Lung (tissue), 12 donors: ENCODE data around the gene SPECC1L. TPM values are rescaled to one million over a fixed set of nuclear protein-coding genes. Genes with fewer than 3 reads are reported as not detected.

Source experiments
- ATAC-seq: fragments of 200-7000 bp; cut with Tn5 transposase; one replicate; pipeline ENCODE4 v1.9.1; 2020; ENCODE audit warnings: moderate number of reproducible peaks; ENCODE audit not compliant: insufficient read depth, low FRiP score
- DNase-seq, 3 donors: peaks; one replicate each; pipeline ENCODE4 v3.0.0-alpha.2; 2013 to 2017
- H3K27ac ChIP-seq, 2 donors: one replicate each; pipeline ENCODE4 v1.5.1; 2013; ENCODE audit warnings: mild to moderate bottlenecking in 2 of 2, moderate library complexity in 2 of 2, control low read depth in 1 of 2, inconsistent platforms in 1 of 2, low read depth in 1 of 2, low read length in 1 of 2
- H3K27me3 ChIP-seq, 3 donors: one replicate each; pipeline ENCODE4 v1.5.1; 2013; ENCODE audit warnings: low read length in 2 of 3; ENCODE audit not compliant: control insufficient read depth in 3 of 3, insufficient read depth in 3 of 3
- H3K36me3 ChIP-seq, 4 donors: one replicate each; pipeline ENCODE4 v1.5.1; 2013; ENCODE audit warnings: low read length in 4 of 4, mild to moderate bottlenecking in 1 of 4, moderate library complexity in 1 of 4; ENCODE audit not compliant: control insufficient read depth in 4 of 4, insufficient read depth in 4 of 4
- H3K4me1 ChIP-seq, 5 donors: one replicate each; pipeline ENCODE4 v1.5.1; 2013; ENCODE audit warnings: low read length in 5 of 5, mild to moderate bottlenecking in 2 of 5, moderate library complexity in 1 of 5; ENCODE audit not compliant: control insufficient read depth in 5 of 5, insufficient read depth in 5 of 5
- H3K4me3 ChIP-seq: one replicate; pipeline ENCODE4 v1.5.1; 2013; ENCODE audit warnings: mild to moderate bottlenecking, control low read depth, moderate library complexity
- H3K9ac ChIP-seq, 2 donors: one replicate each; pipeline ENCODE4 v1.5.1; 2013; ENCODE audit warnings: low read length in 2 of 2, control low read depth in 1 of 2; ENCODE audit not compliant: insufficient read depth in 1 of 2
- H3K9me3 ChIP-seq, 4 donors: one replicate each; pipeline ENCODE4 v1.5.1; 2013; ENCODE audit warnings: low read length in 3 of 4, mild to moderate bottlenecking in 1 of 4, moderate library complexity in 1 of 4; ENCODE audit not compliant: control insufficient read depth in 4 of 4, insufficient read depth in 3 of 4
- WGBS, 2 donors: extraction: QIAGEN DNeasy Blood & Tissue Kit; methylation state at CpG; one replicate each; pipeline ENCODE4 v1.1.7; 2013; 5-methylcytosine and 5-hydroxymethylcytosine counted together
- polyA plus RNA-seq, 2 donors: library from polyadenylated mRNA; stranded (reverse); fragments of 200-250 nt; gene quantifications; one replicate each; pipeline ENCODE4 v1.2.1, GENCODE V29; 2013
- total RNA-seq, 2 donors: library from RNA; depleted of rRNA in 1 of 2; stranded (reverse); fragments of >200 nt in 1 of 2; gene quantifications; one replicate each; pipeline ENCODE4 v1.2.1, GENCODE V29; 2014 to 2021
- TF ChIP-seq, protein P1 (sequence below): IDR thresholded peaks from 2 replicates; pipeline ENCODE4 v1.5.1; 2012; ENCODE audit warnings: mild to moderate bottlenecking; ENCODE audit errors: control extremely low read depth, extremely low read depth
- donor health status: control.
- donor health status: control.
- donor health status: Bipolar disorder and iron deficiency.
- donor health status: healthy.
- donor health status: DM: yes; HTN: yes; CAD: no.

Gene SPECC1L
- total and polyA plus RNA-seq, 4 donors = 10.4 to 83.9 (median 37.8) TPM

GRCh38 chr22:24421428-24421931, 150.8 kb downstream of the SPECC1L start:
- Histone ChIP-seq H3K4me1 (peaks cover 0 to 27% (median 0%) of the 10 kb centered on the region in 5 donors), H3K9ac (no peak overlapping the region), H3K9me3 (no peaks in the 10 kb centered on the region), H3K27ac (no peak overlapping the region), H3K27me3 (peaks cover 0 to 14% (median 0%) of the 10 kb centered on the region in 3 donors), H3K36me3 (peaks cover 0 to 11% (median 5%) of the 10 kb centered on the region in 4 donors), H3K4me3 (no peak overlapping the region)
- DNase-seq (no peak), ATAC-seq (no peak)
- WGBS, 2 donors = 52 to 58% methylated on average over 9 of the region's 9 CpGs
- TF ChIP-seq, protein P1, sequence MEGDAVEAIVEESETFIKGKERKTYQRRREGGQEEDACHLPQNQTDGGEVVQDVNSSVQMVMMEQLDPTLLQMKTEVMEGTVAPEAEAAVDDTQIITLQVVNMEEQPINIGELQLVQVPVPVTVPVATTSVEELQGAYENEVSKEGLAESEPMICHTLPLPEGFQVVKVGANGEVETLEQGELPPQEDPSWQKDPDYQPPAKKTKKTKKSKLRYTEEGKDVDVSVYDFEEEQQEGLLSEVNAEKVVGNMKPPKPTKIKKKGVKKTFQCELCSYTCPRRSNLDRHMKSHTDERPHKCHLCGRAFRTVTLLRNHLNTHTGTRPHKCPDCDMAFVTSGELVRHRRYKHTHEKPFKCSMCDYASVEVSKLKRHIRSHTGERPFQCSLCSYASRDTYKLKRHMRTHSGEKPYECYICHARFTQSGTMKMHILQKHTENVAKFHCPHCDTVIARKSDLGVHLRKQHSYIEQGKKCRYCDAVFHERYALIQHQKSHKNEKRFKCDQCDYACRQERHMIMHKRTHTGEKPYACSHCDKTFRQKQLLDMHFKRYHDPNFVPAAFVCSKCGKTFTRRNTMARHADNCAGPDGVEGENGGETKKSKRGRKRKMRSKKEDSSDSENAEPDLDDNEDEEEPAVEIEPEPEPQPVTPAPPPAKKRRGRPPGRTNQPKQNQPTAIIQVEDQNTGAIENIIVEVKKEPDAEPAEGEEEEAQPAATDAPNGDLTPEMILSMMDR = no peak

- H3K27ac ChIP-seq = no peak overlapping the region
- H3K4me1 ChIP-seq = peaks cover 0 to 28% (median 0%) of the 10 kb centered on the region in 5 donors
- no peak for ATAC-seq
- 82% methylated on average over 5 of the region's 5 CpGs for WGBS, 2 donors
- H3K9ac ChIP-seq = no peak overlapping the region
- peaks cover 0 to 5% (median 2%) of the 10 kb centered on the region in 4 donors for H3K36me3 ChIP-seq
- no peak for DNase-seq
- peaks cover 0 to 15% (median 0%) of the 10 kb centered on the region in 3 donors for H3K27me3 ChIP-seq
- TF ChIP-seq, protein P1 = no peak
- no peak overlapping the region for H3K4me3 ChIP-seq
- H3K9me3 ChIP-seq = no peaks in the 10 kb centered on the region
Measured at GRCh38 chr22:24422102-24422665, 151.6 kb downstream of the SPECC1L start.

- Histone ChIP-seq H3K4me3 (peak overlapping the region; percentile 16), H3K9me3 (no peaks in the 10 kb centered on the region), H3K27ac (no peak overlapping the region), H3K4me1 (peaks cover 0 to 28% (median 0%) of the 10 kb centered on the region in 5 donors), H3K36me3 (no peaks in the 10 kb centered on the region), H3K27me3 (peaks cover 0 to 15% (median 0%) of the 10 kb centered on the region in 3 donors), H3K9ac (no peak overlapping the region)
- ATAC-seq (peak; percentile 78), DNase-seq (peak in 2 of 3 donors; percentile 50 to 51)
- TF ChIP-seq, protein P1 = peak; percentile 65
- WGBS, 2 donors = 0 to 1% methylated on average over 26 to 56 of the region's 56 CpGs
Measured at GRCh38 chr22:24423519-24424000, 152.9 kb downstream of the SPECC1L start.
